ENCODE measurements around the gene CAMTA2.

Gene CAMTA2

DNA sequence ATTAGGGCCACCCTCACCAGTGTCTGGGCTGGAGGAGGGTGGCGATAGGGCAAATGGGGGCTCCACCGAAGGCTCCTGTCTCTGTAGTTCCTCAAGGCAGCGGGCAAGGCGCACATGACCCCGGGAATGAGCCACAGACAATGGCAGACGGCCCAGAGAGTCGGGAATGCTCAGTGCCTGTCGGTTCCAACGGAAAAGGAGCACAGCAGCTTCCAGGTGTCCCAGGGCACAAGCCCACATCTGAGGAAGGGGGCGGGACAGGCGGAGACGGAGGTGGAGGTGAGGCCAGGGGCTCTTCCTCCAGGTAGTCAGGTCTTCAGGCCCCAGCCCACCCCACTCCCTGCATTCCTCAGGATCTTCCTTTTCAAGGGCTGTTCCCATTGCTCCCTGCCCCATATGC is 14.7 kb downstream of the CAMTA2 start:
- ChIA-PET CTCF (interaction anchor here (1.4 to 9.8 kb wide), 4 partner anchors 7 to 89 kb away, joined by 3 to 76 read pairs (median 30); partner anchors contain the start of gene CAMTA2), POLR2A (interaction anchor here (2.1 kb wide), 1 partner anchor 33 kb away, joined by 7 read pairs; the partner anchor contains the start of genes RNF167 and SLC25A11)
- H3K4me3 ChIP-seq (ENCODE audit: low read depth, low read length): no peak overlapping the region
- DNase-seq (ENCODE audit: low read depth, low spot score): no peak
- TF ChIP-seq, protein P1, sequence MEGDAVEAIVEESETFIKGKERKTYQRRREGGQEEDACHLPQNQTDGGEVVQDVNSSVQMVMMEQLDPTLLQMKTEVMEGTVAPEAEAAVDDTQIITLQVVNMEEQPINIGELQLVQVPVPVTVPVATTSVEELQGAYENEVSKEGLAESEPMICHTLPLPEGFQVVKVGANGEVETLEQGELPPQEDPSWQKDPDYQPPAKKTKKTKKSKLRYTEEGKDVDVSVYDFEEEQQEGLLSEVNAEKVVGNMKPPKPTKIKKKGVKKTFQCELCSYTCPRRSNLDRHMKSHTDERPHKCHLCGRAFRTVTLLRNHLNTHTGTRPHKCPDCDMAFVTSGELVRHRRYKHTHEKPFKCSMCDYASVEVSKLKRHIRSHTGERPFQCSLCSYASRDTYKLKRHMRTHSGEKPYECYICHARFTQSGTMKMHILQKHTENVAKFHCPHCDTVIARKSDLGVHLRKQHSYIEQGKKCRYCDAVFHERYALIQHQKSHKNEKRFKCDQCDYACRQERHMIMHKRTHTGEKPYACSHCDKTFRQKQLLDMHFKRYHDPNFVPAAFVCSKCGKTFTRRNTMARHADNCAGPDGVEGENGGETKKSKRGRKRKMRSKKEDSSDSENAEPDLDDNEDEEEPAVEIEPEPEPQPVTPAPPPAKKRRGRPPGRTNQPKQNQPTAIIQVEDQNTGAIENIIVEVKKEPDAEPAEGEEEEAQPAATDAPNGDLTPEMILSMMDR (IDR thresholded peaks at IDR 0.05; ENCODE audit: insufficient read depth, low read length, missing control alignments): no peak

DNA sequence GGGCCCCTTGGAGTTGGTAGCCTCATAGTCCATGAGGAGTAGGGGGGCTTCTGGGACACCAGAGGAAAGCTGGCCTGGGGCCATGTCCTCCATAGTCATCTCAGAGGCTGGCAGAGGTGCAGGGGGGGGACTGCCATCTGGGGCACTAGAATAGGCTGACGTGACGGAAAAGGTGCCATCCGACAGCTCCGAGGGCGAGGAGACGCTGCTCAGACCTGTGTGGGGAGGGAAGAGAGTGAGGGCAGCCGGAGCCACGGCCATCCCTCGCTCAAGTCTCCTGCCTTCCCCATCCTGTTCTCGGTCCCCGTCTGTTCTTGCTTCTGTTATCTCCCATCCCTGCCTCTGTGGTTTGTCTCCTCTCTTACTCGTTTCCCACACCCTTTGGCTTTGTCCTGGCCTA is 15.2 kb downstream of the CAMTA2 start:
- no peak for DNase-seq (ENCODE audit: low read depth, low spot score)
- CTCF ChIA-PET: interaction anchor here (1.4 to 9.8 kb wide), 4 partner anchors 8 to 89 kb away, joined by 3 to 76 read pairs (median 30); partner anchors contain the start of gene CAMTA2
- POLR2A ChIA-PET: interaction anchor here (2.1 kb wide), 1 partner anchor 32 kb away, joined by 7 read pairs; the partner anchor contains the start of genes RNF167 and SLC25A11
- TF ChIP-seq, protein P1 (IDR thresholded peaks at IDR 0.05; ENCODE audit: insufficient read depth, low read length, missing control alignments): no peak
- no peak overlapping the region for H3K4me3 ChIP-seq (ENCODE audit: low read depth, low read length)

DNA sequence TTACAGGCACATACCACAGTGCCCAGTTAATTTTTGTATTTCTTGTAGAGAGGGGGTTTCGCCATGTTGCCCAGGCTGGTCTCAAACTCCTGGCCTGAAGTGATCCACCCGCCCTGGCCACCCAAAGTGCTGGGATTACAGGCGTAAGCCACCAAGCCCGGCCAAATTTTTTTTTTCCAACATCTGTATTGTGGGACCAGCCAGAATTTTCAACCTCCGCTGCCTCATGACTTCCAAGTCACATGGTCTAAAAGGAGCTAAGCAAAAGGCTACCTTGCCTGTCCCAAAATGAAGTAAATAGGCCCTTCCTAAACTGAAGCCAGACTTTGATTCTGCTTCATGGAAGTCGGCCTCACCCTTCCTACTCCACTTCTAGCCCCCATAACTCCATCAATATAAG is 15.6 kb downstream of the CAMTA2 start:
- CTCF ChIA-PET: interaction anchor here (0.7 to 3.8 kb wide), 4 partner anchors 8 to 90 kb away, joined by 3 to 54 read pairs (median 5); partner anchors contain the start of gene CAMTA2
- TF ChIP-seq, protein P1 (IDR thresholded peaks at IDR 0.05; ENCODE audit: insufficient read depth, low read length, missing control alignments): no peak
- no peak for DNase-seq (ENCODE audit: low read depth, low spot score)
- H3K4me3 ChIP-seq (ENCODE audit: low read depth, low read length): no peak overlapping the region
- POLR2A ChIA-PET: interaction anchor here (2.1 kb wide), 1 partner anchor 32 kb away, joined by 7 read pairs; the partner anchor contains the start of genes RNF167 and SLC25A11

DNA sequence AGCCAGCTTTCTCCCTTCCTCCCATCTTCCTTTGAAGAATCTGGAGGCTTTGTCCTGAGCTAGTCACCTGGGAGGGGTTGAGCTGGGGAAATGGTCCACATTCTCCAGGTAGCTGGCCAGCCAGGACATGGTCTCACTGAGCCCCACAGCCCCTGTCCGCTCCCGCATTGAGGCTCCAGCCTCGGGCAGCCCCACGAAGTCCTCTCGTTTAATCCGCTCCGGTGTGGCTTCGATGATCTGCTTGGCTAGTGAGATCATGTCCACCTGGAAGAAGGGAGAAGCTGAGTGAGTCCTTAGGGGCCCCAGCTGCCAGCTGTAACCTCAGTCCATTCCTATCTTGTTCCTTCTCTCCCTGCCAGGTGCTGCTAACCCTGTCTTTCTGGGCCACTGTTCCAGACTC is 17.2 kb downstream of the CAMTA2 start:
- ChIA-PET POLR2A (interaction anchor here (1.1 to 9.7 kb wide), 5 partner anchors 13 to 30 kb away, joined by 3 to 119 read pairs (median 61); partner anchors contain the start of genes CAMTA2, ENO3, PFN1 and RNF167), CTCF (interaction anchor here (0.7 to 3.8 kb wide), 6 partner anchors 10 to 49 kb away, joined by 3 to 54 read pairs (median 6); partner anchors contain the start of genes CAMTA2 and RNF167)
- DNase-seq (ENCODE audit: low read depth, low spot score): no peak
- TF ChIP-seq, protein P1 (IDR thresholded peaks at IDR 0.05; ENCODE audit: insufficient read depth, low read length, missing control alignments): no peak
- no peak overlapping the region for H3K4me3 ChIP-seq (ENCODE audit: low read depth, low read length)

DNA sequence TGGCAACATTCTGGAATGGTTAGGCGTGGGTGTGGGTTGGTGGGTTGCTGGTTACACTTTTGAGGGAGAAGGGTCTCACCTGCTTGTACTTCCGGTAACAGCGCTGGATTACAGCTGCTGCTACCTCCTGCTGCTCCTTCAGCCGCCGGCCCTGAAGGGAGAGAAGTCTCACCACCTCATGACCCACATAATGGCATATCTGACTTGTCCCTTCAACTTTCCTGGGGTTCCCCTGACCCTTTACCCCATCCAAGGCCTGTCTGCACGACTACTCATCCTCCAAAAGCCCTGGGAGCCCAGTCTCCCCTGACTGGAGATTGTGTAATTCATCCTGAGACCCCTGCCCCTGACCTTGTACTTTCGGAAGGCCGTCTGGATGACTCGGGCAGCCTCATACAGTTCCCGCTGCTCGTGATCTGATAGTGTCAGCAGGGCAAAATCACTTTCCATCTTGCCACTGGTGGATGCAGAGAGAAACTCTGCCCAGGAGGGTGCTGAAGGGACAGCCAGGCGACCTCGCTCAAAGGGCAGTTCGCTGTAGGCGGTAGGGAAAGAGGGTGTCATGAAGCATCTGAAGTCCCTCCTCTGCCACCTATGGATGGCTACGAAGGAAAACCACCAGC is 17.8 kb downstream of the CAMTA2 start:
- H3K4me3 ChIP-seq (ENCODE audit: low read depth, low read length): peak overlapping the region; percentile 81
- no peak for DNase-seq (ENCODE audit: low read depth, low spot score)
- TF ChIP-seq, protein P1 (IDR thresholded peaks at IDR 0.05; ENCODE audit: insufficient read depth, low read length, missing control alignments): no peak
- ChIA-PET POLR2A (interaction anchor here (0.7 to 9.7 kb wide), 6 partner anchors 14 to 29 kb away, joined by 3 to 119 read pairs (median 34); partner anchors contain the start of genes CAMTA2, ENO3, PFN1 and RNF167), CTCF (interaction anchor here (0.7 to 3.8 kb wide), 5 partner anchors 10 to 49 kb away, joined by 3 to 54 read pairs (median 4); partner anchors contain the start of genes CAMTA2 and RNF167)

Measured in AG04449 (cell line).